H1 (cell line): ENCODE results near the gene ZNF614. TPM values are rescaled to one million over a fixed set of nuclear protein-coding genes. Genes with fewer than 3 reads are reported as not detected.

Experiments used
- ASH2L ChIP-seq: fragments of 200-600, 300-600 bp; sonication (generic); IDR thresholded peaks from one replicate; pipeline ENCODE4 v1.7.1; 2017; ENCODE audit warnings: low read length
- CHD2 ChIP-seq: IDR thresholded peaks from 2 replicates; pipeline ENCODE4 v1.6.1; 2012; ENCODE audit warnings: low read length, improper control_type of control experiment
- EGR1 ChIP-seq: IDR thresholded peaks from 2 replicates; pipeline ENCODE4 v1.6.1; 2011; ENCODE audit warnings: low read depth, low read length, borderline replicate concordance
- EP300 ChIP-seq, 2 experiments: IDR thresholded peaks; 1 replicate in 1 of 2; 2 replicates in 1 of 2; pipeline ENCODE4 v1.6.1; 2011 to 2012; ENCODE audit warnings: low read depth in 2 of 2, low read length in 2 of 2, mild to moderate bottlenecking in 2 of 2, borderline replicate concordance in 1 of 2, inconsistent platforms in 1 of 2, moderate library complexity in 1 of 2
- MAFK ChIP-seq: IDR thresholded peaks from 2 replicates; pipeline ENCODE4 v1.6.1; 2012; ENCODE audit warnings: low read depth, mild to moderate bottlenecking, improper control_type of control experiment, low read length
- NRF1 ChIP-seq: IDR thresholded peaks from 2 replicates; pipeline ENCODE4 v1.6.1; 2011; ENCODE audit warnings: mild to moderate bottlenecking, low read depth, low read length, improper control_type of control experiment
- POLR2AphosphoS5 ChIP-seq: IDR thresholded peaks from 2 replicates; pipeline ENCODE4 v1.6.1; 2011; ENCODE audit warnings: low read depth, low read length
- SP2 ChIP-seq: IDR thresholded peaks from 2 replicates; pipeline ENCODE4 v1.6.1; 2012; ENCODE audit warnings: mild to moderate bottlenecking, low read length, inconsistent platforms
- SP4 ChIP-seq: IDR thresholded peaks from 2 replicates; pipeline ENCODE4 v1.6.1; 2012; ENCODE audit warnings: low read length, inconsistent platforms
- TCF12 ChIP-seq: IDR thresholded peaks from 2 replicates; pipeline ENCODE4 v1.6.1; 2011; ENCODE audit warnings: low read depth, mild to moderate bottlenecking, low read length
- ZNF274 ChIP-seq: IDR thresholded peaks from 2 replicates; pipeline ENCODE4 v1.7.0; 2012; ENCODE audit warnings: low read length, borderline replicate concordance; ENCODE audit errors: extremely low read depth
- polyA plus RNA-seq, 7 experiments: library from polyadenylated mRNA; depleted of rRNA in 3 of 7; stranded (reverse) in 5 of 7; unstranded in 2 of 7; fragments of >200 nt in 5 of 7; fragments of 200-250 nt in 2 of 7; gene quantifications; 1 replicate in 5 of 7; 2 replicates in 1 of 7; 4 replicates in 1 of 7; pipeline versions ENCODE4 v1.2.1 to v1.2.3, GENCODE V29; 2011 to 2013; ENCODE audit warnings: missing spikeins in 2 of 7, mixed read lengths in 2 of 7
- total RNA-seq: library from RNA; stranded (reverse); fragmentation: NEBNext Ultra II Directional; extraction: Animal tissue kit (Norgen Biotek cat#: 25700); gene quantifications from 2 replicates; pipeline ENCODE4 v1.2.1, GENCODE V29; 2021

ZNF614 gene
- total and polyA plus RNA-seq, 2 of the 8 experiments (the other 6 are each of a cell fraction or from before 2014, with no cell fraction given): 4.7 to 18.7 TPM

- TF ChIP-seq EGR1 (no peak; the same call in 1 of the 2 replicates), TCF12 (no peak), POLR2AphosphoS5 (peak; percentile 74), ASH2L (peak; percentile 66), MAFK (no peak), SP4 (no peak), NRF1 (peak; percentile 24; the same call in 1 of the 2 replicates), EP300 (IDR thresholded peaks at IDR 0.05; ENCODE audit: borderline replicate concordance in 1 of 2, low read depth in 2 of 2, low read length in 2 of 2) (no peak), CHD2 (no peak), ZNF274 (no peak), SP2 (no peak)
These were observed 20.2 kb downstream of the ZNF614 start, which contains the start of gene ZNF615 (continued) for GRCh38 chr19:52007806-52008557.
